GM19023 (cell line): ENCODE measurements around the gene GOLT1B.
"Not testable (repeated sequence)": the region's sequence is repeated elsewhere in the genome, so short reads cannot be mapped to it uniquely, and the experiment has no call there.

Experiments
- ATAC-seq: cut with Tn5 transposase; IDR thresholded peaks from one replicate; pipeline ENCODE4 v1.9.1; 2021; ENCODE audit warnings: mild to moderate bottlenecking, moderate library complexity; ENCODE audit not compliant: unreplicated experiment

The GOLT1B gene

GRCh38 chr12:21501258-21502163, at the start of gene GOLT1B, which contains the start of gene RECQL:
Gene GOLT1B, plus strand, starts transcription at chr12:21501789. Its CDS starts 135 bp downstream, at chr12:21501924.
Gene RECQL, minus strand, starts transcription at chr12:21501635. Its CDS starts 2,065 bp downstream, at chr12:21499570.
- ATAC-seq = peak; percentile 99

GRCh38 chr12:21453312-21453852, 48.2 kb upstream of the GOLT1B start:
- no peak for ATAC-seq

GRCh38 chr12:21456291-21456780, 45.3 kb upstream of the GOLT1B start:
- no peak for ATAC-seq

DNA sequence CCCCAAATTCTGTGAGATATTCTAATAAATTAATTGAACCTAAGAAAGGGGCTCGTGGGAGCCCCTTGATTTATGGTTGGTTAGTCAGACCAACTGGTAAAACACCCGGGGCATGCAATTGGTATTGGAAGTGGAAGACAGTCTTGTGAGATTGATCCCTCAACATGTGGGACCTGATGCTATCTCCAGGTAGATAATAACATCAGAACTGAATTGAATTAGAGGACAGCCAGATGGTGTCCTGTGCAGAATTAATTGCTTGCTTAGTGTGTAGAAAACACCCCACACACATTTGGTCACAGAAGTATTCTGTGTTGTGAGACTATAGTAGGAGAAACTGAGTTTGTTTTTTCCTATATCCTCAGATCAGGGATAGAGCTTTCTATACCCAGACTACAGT, 42.1 kb upstream of the GOLT1B start:
- ATAC-seq = no peak

DNA sequence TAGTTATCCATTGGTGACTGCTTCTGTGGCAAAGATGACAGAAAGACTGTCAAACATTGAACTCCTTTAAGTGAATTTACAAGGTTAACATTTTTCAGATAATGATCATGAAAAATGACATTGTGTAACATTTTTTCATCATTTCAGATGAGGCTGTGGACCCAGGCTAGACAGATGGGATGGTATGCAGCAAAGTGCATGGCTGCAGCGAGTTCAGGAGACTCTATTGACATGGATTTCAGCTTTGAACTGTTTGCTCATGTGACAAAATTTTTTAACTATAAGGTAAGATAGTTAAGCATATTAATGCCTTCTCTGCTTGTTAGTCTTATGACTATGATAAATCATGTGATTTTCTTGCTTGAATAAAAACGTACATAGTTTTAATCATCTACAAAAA, 34.3 kb upstream of the GOLT1B start:
- not testable (repeated sequence) for ATAC-seq

GRCh38 chr12:21471294-21471693, 30.3 kb upstream of the GOLT1B start:
- no peak for ATAC-seq

DNA sequence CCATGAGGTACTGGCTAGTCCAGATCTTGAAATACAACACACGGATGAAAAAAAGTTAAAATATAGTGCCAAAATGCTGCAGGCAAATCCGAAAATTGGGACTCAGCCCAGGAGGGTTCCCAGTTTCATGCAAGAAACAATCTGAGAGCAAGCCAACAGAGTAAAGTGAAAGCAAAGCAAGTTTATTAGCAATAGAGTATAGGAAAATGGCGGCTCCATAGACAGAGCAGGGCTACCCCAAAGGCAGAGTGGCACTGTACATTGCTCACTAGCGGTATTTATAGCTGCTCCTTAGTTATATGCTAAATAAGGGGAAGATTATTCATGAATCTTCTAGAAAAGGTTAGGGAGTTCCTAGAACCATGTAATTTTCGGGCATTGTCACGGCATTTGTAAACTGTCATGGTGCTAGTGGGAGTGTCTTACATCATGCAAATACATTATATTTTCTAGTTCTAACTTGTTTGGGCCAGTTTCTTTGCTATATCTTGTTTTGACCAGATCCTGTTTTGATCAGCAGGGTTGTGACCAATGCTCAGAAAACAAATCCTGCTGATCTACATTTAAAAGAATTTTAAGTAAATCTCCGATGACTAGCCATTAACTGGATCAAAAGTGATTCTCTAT, 29.3 kb upstream of the GOLT1B start:
- ATAC-seq = no peak

DNA sequence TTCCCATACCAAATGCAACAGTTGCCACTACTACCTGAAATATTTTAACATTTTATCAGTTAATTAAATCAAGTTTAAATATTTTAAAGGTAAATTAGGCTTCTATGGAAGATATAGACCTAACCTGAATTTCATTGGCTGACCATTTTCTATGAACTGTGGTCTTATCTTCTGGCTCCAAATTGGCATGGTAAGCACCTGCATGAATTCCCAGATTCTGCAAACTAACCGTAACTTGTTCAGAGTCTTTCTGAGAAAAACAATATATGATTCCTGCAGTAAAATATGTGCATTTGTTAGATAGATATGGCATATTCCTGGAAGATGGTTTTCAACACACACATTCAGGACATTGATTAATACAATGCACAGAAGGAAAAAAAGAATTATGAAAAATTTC, 26.0 kb upstream of the GOLT1B start:
- no peak for ATAC-seq

- ATAC-seq = no peak
These were observed 24.6 kb upstream of the GOLT1B start for GRCh38 chr12:21476949-21477348.

GRCh38 chr12:21478756-21479455, 22.7 kb upstream of the GOLT1B start:
- no peak for ATAC-seq

GRCh38 chr12:21483531-21483930, 18.1 kb upstream of the GOLT1B start:
- no peak for ATAC-seq

- no peak for ATAC-seq
These were observed 15.6 kb upstream of the GOLT1B start for GRCh38 chr12:21485998-21486397.

GRCh38 chr12:21499765-21500164, 1.8 kb upstream of the GOLT1B start:
- no peak for ATAC-seq

DNA sequence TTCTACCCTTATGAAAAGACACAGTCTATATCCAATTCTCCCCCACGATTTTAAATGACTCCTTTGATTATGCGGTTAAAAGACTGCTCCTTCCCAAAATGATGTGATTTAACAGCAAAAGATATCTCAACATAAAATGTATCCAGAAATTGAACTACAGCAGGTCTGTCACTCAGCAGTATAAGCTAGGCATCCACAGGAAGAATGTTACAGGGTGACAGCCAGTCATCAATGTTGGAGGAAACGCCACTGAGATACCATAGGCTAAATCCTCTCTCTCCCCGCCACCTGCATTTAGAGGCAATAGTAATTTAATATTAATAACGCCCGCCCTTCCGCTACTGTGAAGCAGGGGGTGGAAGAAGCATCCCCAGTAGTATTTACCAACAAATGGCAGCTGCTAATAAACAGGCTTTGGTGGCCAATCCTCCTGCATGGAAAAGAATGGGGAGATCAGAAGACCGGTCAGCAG, 767 bp upstream of the GOLT1B start:
- ATAC-seq = no peak

GRCh38 chr12:21502164-21502496, 541 bp downstream of the GOLT1B start:
- peak; percentile 3 for ATAC-seq

DNA sequence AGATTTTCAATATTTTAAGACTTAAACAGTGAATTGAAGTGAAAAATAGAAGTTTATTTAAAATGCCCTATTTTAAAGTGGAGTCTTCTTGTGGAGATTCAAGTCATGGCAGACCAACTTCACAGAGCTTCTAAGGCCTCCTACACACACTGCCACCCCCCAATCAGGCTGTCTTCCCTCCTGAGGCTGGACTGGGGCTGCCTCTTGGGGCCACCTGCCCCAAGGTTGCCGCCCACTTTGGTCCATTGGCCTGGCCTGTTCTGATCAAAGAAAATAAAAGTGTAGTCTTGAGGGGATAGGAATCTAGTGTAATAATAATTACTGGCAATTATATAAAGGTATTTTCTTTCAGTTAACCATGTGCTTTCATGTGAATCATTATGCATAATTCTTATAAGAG, 1.3 kb downstream of the GOLT1B start:
- ATAC-seq = no peak

- ATAC-seq = no peak
These were observed 4.3 kb downstream of the GOLT1B start for GRCh38 chr12:21505888-21506287.

DNA sequence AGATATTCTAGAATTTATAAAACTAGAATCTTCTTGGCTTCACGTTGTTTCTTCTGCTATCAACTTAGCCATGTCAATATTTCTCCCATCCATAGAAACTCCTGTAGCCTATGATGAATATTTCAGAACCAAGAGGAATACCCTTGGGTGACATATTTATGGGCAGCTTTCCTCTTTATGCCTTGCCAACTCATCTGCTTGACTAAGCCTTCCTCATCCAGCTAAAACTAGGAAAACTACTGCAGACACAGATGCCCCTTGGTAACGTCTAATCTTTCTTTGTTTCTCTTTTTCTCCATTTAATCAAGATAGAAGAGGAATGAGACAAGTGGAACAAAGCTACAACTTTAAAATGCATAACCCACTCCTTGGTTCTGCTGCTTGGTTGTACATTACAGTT, 6.3 kb downstream of the GOLT1B start:
- no peak for ATAC-seq

GRCh38 chr12:21509768-21510167, 8.2 kb downstream of the GOLT1B start:
- peak; percentile 96 for ATAC-seq

GRCh38 chr12:21516281-21516680, 14.7 kb downstream of the GOLT1B start:
- ATAC-seq = no peak

DNA sequence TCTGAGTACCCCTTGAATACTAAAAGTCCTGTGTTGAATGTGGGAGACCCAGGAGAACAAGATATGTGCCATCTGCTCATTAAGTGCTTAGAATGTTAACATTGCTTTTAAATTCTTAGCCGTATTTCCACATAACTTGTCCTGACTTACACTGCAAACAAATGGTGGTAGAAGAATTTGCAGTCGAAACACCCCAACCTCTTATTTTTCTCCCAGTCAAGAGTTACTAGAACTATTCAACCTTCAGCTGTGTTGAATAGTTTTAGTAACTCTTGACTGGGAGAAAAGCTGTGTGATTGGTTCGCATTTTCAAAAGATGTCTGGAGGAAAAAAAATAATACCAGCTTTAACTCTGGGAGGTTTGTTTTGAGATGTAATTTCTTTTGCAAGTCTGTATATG, 16.9 kb downstream of the GOLT1B start:
- no peak for ATAC-seq
